Measurements from ENCODE around the gene MACROD2. TPM values are rescaled to one million over a fixed set of nuclear protein-coding genes. Genes with fewer than 3 reads are reported as not detected.

Gene MACROD2
- total and polyA plus RNA-seq, 2 of the 4 experiments (the other 2 are of a cell fraction) = not detected

- Histone ChIP-seq H3K18ac (ENCODE audit: low read depth, low read length) (no peak overlapping the region), H3K4ac (ENCODE audit: low read depth, low read length) (no peak overlapping the region), H3K14ac (replicated peaks; ENCODE audit: low read depth, low read length) (no peak overlapping the region), H3K4me3 (ENCODE audit: insufficient read depth, low read depth, low read length) (no peak overlapping the region), H3K4me2 (ENCODE audit: low read depth, low read length) (no peak overlapping the region), H3K4me1 (ENCODE audit: control insufficient read depth, insufficient read depth, low read length) (peaks cover 2% of the 10 kb centered on the region; the same call in 1 of the 2 replicates), H4K8ac (ENCODE audit: low read depth in 2 of 2, low read length in 2 of 2) (no peak overlapping the region), H2BK20ac (ENCODE audit: low read depth, low read length) (no peak overlapping the region), H4K20me1 (ENCODE audit: insufficient read depth, low read length) (no peaks in the 10 kb centered on the region), H2AK5ac (ENCODE audit: low read depth, low read length) (no peak overlapping the region), H2BK5ac (ENCODE audit: low read depth, low read length, poor library complexity, severe bottlenecking) (no peak overlapping the region), H3K27me3 (ENCODE audit: control insufficient read depth, insufficient read depth, low read length) (no peaks in the 10 kb centered on the region), H3K27ac (ENCODE audit: insufficient read depth, low read length) (no peak overlapping the region), H3K9me3 (ENCODE audit: control insufficient read depth, insufficient read depth, low read length) (no peaks in the 10 kb centered on the region), H2BK120ac (ENCODE audit: low read depth, low read length) (no peak overlapping the region), H4K5ac (ENCODE audit: low read depth, low read length) (no peak overlapping the region), H3K23ac (ENCODE audit: low read depth, low read length) (no peak overlapping the region), H4K91ac (ENCODE audit: insufficient read depth, low read depth, low read length) (no peak overlapping the region), H3K36me3 (ENCODE audit: control insufficient read depth, insufficient read depth, low read length) (no peaks in the 10 kb centered on the region), H2AFZ (replicated peaks; ENCODE audit: low read length, poor library complexity) (no peak overlapping the region), H3K79me1 (ENCODE audit: low read depth in 1 of 2, low read length in 2 of 2) (no peaks in the 10 kb centered on the region), H3K9me1 (ENCODE audit: insufficient read depth, low read length) (no peaks in the 10 kb centered on the region), H3K56ac (ENCODE audit: extremely low read depth, insufficient read depth, low read length) (no peak overlapping the region), H2AK9ac (replicated peaks; ENCODE audit: low read depth, low read length, poor library complexity) (no peak overlapping the region), H2BK15ac (ENCODE audit: low read depth, low read length) (no peak overlapping the region), H3K9ac (ENCODE audit: low read depth, low read length) (no peak overlapping the region)
- CTCF ChIA-PET = no interaction called here
- dilution Hi-C loops (cut with HindIII; ENCODE audit: low sequenced_read_pairs, unreplicated experiment) = no loop called here
- no CpG with 5 or more reads among the region's 4 CpGs for WGBS, 2 experiments (ENCODE audit: extremely low coverage in 2 of 2, insufficient read length in 1 of 2)
- DNase-seq (peak; percentile 9), ATAC-seq (ENCODE audit: low read depth) (no peak)
- intact Hi-C loops (cut with micrococcal nuclease) = no loop called here
- TF ChIP-seq RAD21 (IDR thresholded peaks at IDR 0.05; ENCODE audit: low read length) = no peak
- no peak for TF ChIP-seq BHLHE40 (IDR thresholded peaks at IDR 0.05; ENCODE audit: low read depth, low read length)
- no peak for TF ChIP-seq CEBPB (IDR thresholded peaks at IDR 0.05; ENCODE audit: low read depth, low read length)
- POLR2A ChIA-PET (ENCODE audit: unreplicated experiment) = no interaction called here
- in situ Hi-C loops (cut with MboI; ENCODE audit: low sequenced_read_pairs) = no loop called here
- no TSS peak for BruUV-seq (replicated peaks)
Observed at GRCh38 chr20:14341801-14342200, 346.5 kb downstream of the MACROD2 start.

Data from IMR-90 (cell line).